HG03159 (cell line): ENCODE data around the gene SLC25A2.
"Not testable (repeated sequence)": the region's sequence is repeated elsewhere in the genome, so short reads cannot be mapped to it uniquely, and the experiment has no call there.

Experiments
- ATAC-seq: cut with Tn5 transposase; IDR thresholded peaks from one replicate; pipeline ENCODE4 v1.9.1; 2021; ENCODE audit warnings: mild to moderate bottlenecking, moderate library complexity; ENCODE audit not compliant: unreplicated experiment

Gene SLC25A2

DNA sequence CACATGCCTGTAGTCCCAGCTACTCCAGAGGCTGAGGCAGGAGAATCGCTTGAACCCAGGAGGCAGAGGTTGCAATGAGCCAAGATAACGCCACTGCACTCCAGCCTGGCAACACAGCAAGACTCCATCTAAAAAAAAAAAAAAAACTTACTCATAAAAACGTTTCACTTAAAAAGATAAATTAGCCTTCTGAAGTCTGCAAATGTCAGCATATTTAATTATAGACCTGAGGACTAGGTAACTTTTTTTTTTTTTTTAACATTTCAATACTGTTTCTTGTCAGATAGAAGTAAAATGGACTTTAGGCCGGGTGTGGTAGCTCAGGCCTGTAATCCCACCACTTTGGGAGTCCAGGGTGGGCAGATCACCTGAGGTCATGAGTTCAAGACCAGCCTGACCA, 13.1 kb upstream of the SLC25A2 start:
- not testable (repeated sequence) for ATAC-seq

DNA sequence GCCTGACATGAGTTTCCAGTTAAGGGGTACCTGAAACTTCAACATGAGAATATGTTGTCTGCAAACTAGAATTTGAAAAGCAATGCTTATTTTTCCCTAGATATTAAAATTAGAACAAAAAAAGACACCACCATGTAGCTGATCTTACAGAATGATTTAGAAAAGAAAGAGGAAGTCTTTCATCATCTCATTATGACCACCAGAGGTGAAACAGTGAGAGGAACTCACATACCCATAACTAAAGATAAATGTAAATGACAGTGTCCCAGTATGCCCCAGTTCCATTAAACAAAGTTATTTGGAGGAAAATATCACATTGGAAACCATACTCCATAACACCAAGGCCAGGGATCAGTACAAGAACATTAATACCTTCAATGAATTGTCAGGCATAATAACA, 9.9 kb upstream of the SLC25A2 start:
- no peak for ATAC-seq

DNA sequence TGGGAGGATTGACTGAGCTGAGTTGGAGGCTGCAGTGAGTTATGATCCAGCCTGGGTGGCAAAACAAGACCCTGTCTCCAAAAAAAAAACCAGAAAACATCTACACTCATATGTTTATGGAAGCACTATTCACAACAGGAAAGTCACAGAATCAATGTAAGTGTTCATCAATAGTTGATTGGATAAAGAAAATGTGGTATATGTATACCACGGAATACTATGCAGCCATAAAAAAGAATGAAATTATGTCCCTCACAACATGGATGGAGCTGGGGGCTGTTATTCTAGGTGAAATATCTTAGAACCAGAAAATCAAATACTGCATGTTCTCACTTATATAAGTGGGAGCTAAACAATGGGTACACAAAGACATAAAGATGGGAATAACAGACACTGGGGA, 2.8 kb upstream of the SLC25A2 start:
- ATAC-seq: no peak

DNA sequence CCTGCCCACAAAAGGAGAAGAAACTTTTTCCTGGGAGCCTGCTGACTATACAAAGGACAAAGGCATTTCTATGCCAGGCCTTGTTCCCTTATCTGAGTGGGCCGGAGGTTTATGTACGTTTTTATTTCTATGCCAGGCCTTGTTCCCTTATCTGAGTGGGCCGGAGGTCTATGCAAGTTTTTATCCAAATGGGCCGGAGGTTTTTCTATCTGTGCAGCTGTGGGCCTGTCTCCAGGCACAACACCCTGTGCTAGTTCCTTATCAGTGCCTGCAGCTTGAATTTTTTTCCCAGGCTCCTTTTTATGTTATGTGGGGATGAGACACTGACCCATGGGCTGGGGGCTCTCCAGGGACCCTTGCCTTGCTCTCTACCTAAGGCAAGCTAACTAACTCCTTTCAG, 5.5 kb downstream of the SLC25A2 start:
- ATAC-seq: no peak

DNA sequence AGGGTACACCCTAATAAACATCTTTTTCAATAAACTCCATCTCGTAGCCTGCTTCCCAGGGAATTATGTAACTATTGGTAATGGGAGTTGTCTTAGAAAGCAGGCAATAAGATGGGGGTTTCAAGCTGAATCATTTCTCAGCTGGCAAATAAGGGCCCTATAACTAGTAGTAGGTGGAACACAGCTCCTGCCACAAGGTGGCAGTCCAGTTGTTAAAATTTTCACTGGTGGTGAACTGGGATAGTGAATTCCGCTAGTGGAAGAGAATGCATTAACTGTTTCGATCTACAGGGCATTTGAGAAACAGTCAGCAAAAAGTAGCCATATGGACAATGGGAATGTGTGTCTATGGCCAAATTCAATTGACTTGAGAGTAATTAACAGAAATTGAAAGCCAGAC, 30.9 kb downstream of the SLC25A2 start:
- ATAC-seq: no peak

DNA sequence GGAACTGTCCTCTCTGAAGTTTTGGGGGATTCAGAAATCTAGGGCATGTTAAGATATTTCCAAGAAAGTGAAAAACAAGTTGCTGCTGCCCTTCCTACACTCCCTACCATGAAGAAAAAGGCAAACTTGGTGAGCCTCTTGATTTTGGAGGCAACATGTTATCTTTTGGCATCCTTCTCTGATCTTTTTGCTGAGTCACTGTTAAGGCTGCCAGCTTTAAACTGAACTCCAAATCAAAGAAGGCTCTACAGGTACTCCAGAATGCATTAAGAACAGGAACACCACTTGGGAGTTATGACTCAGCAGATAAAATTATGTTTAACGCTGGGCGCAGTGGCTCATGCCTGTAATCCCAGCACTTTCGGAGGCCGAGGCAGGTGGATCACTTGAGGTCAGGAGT, 34.7 kb downstream of the SLC25A2 start:
- ATAC-seq: no peak

DNA sequence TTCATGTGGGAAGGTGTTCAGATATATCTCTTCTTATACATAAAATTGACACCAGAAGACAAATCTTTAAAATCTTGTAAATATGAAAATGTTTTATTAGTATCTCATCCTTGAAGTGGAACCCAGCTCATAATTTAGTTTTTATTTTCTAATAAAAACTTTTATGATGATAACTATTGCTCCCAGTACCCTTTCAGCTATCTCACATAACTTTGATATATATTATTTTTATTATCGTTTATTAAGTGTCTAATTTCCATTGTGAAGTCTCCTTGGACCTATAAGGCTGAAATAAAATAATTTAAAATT, 42.7 kb downstream of the SLC25A2 start:
- no peak for ATAC-seq

DNA sequence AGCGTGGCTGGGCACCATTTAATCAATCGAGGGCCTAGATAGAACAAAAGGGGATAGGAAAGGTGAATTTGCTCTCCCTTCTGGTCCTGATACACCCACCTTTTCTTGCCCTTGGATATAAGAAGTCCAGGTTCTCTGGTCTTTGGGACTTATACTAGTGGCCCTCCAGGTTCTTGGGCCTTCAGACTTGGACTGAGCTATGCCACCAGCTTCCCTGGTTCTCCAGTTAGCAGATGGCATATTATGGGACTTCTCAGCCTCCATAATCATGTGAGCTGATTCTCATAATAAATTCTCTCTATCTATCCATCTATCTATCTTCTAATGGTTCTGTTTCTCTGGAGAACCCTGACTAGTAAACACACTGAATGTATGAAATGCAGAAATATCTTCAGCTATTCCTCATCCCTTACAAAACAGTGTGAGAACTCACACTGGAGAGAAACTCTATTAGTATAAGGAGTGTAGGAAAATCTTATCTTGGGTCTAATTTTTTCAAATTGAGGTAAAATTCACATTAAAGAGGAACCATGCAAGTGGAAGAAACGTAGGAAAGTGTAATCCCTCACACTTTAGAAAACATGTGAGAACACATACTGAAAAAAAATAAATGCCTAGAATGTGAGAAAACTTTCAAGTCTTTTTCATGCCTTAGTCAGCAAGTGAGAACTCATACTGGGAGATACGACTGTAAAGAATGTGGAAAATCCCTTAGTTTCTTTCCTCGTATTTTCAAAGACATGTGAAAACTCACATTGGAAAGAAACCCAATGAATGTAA, 43.2 kb downstream of the SLC25A2 start:
- no peak for ATAC-seq

DNA sequence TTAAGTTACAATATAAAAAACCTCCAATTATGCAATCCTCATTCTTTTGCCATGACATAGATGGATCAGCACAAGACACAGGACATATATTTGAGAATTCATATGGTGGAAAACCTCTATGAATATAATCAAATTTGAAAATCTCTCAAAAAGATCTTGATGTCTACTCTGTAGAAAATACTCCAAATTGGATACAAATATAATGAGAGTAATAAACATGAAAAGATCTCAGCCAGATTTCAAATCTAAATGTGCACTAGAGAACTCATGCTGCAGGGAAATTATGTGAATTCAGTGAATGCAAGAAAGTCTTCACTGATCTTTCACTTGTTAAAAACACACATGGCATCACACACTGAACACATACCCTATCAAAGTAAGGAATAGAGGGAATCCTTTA, 44.9 kb downstream of the SLC25A2 start:
- no peak for ATAC-seq

DNA sequence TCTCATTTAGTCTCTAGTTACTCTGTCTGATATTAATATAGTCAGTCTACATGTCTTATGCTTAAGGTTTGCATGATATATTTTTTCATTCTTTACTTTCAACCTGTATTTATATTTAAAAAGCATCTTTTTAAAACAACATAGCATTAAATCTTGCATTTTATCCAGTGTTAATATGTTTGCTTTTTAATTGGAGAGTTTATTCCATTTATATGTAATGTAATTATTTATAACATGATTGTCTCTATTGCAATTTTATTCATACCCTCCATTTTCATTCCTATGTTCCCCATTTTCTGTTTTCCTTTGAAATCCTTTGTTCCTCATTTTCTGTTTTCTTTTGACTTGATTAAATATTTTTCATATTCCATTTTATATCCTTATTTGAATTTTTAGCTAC, 45.4 kb downstream of the SLC25A2 start:
- ATAC-seq: no peak
